Measurements from ENCODE around the gene PCED1A. TPM values are rescaled to one million over a fixed set of nuclear protein-coding genes. Genes with fewer than 3 reads are reported as not detected.

PCED1A gene
- total RNA-seq, 2 experiments from 2014 or later = 29.4 to 35.3 TPM

DNA sequence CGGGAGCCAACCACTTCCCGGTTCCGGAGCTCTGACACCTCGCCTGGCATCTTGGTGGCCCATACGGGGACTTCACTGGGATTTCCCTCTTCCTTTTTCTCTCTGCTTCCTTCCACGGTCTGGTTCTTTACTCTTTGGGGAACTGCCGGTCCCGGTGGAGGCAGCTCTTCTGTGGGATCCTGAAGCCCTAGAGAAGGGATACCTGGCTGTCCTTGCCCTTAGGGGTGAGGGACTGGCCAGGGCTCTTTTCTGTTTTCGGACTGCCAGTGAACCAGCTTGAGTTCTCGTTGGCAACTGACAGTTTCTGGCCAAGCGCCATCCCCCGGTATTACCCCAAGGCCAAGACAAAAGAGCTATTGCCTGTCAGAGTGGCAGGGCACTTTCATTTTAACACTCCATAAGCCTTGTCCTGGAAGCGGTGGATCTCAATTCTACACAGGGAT is 39.1 kb downstream of the PCED1A start:
- Mint-ChIP-seq H3K9me3 (ENCODE audit: low read depth) (no peaks in the 10 kb centered on the region), H3K4me1 (peaks cover 22% of the 10 kb centered on the region), H3K4me3 (peak overlapping the region; percentile 67), H3K36me3 (ENCODE audit: low read depth) (peaks cover 4% of the 10 kb centered on the region), H3K27me3 (peaks cover 60% of the 10 kb centered on the region), H3K27ac (peak overlapping the region; percentile 45)
- DNase-seq = no peak
- no peak for ATAC-seq
- ChIA-PET CTCF (interaction anchor here (1.0 to 1.6 kb wide), 2 partner anchors 9 to 20 kb away, joined by 3 to 6 read pairs; no protein-coding TSS in a partner anchor), POLR2A (interaction anchor here (0.6 kb wide), 2 partner anchors 112 to 247 kb away, joined by 3 read pairs; no protein-coding TSS in a partner anchor)
- intact Hi-C loops (cut with DNase I, micrococcal nuclease) = no loop called here

DNA sequence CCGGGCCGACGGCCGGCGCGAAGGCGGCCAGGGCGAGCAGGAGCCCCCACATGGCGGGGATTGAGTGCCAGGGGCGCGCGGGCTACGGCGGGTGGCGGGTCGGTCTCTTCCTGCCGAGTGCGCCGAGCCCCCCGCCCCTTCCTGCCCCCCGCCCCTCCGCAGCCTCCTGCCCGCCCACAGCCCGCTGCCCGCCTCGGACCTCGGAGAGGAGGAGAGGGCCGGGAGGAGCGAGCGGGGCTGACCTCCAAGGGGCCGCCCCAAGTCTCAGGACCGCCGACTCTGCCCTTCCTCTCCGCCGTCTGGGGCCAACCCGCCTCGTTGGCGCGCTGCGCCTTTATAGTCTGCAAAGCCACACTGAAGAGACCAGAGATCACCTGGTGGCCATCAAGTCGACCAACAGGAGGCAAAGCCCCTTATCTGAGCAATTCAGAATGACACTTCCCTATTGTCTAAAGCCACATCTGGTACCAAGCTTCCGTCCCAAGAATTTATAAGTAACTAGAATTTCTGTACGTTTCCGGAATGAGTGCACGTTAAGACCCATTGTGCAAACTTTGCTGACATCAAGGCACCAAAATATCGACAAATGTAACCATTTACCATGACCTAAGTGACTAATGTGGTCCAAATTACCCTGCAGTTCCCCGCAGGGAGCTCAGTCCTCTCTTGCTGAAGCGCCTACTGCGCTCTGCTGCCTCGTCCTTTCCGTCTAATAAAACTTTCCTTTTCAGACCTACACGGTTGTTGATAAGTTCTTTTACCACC is 39.8 kb downstream of the PCED1A start, which contains the start of gene CPXM1:
Gene CPXM1 (minus strand): TSS at position 107 of the 765 bp plus-strand sequence. CDS start 55 bp downstream, at position 52.
- Mint-ChIP-seq H3K27ac (peak within 1 kb of the TSS; percentile 89), H3K4me3 (peak within 1 kb of the TSS; percentile 86), H3K27me3 (peaks cover 57% of the 10 kb centered on the region), H3K36me3 (ENCODE audit: low read depth) (peaks cover 4% of the 10 kb centered on the region), H3K4me1 (peaks cover 22% of the 10 kb centered on the region), H3K9me3 (ENCODE audit: low read depth) (no peaks in the 10 kb centered on the region)
- ChIA-PET CTCF (interaction anchor here (1.0 to 1.6 kb wide), 2 partner anchors 9 to 21 kb away, joined by 3 to 6 read pairs; no protein-coding TSS in a partner anchor), POLR2A (interaction anchor here (0.6 kb wide), 1 partner anchor 112 kb away, joined by 3 read pairs; no protein-coding TSS in a partner anchor)
- intact Hi-C loops (cut with DNase I, micrococcal nuclease) = no loop called here
- ATAC-seq (peak; percentile 42), DNase-seq (peak; percentile 44)

DNA sequence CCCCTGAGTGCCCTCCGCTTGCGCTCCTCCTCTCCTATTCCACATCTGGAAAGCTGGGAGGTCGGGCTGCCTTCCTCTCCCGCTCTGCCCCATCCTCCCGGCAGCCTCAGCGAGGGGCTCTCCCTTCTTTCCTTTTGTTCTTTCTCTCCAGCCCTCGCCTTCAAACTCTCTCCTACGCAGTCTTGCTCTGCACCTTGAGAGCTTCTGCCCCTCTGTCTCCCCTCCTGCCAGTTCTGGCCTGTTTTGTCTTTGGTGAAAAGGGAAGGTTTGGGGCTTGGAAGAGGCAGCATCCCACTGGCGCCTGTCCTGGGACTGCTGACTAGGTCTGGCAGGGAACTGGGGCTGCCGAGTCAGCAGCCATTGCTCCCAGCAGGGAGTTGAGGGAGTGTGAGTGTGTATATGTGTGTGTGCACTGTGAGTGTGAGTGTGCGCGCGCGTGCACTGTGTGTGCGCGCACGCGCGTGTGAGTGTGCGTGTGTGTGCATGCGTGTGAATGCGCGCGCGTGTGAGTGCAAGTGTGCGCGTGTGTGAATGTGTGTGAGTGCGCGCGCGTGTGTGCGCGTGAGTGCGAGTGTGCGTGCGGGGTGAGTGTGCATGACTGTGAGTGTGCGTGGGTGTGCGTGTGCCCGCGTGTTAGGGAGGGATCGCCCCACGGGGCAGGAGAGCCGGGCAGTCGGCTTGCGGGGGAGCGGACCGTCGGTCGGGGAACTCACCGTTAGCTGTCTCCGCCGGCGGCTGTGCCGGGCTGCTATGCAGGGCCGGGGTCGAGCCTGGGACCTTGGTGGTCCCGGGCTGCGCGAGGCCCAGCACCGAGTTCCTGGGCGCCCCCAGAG is 40.6 kb downstream of the PCED1A start:
- Mint-ChIP-seq H3K4me3 (peak overlapping the region; percentile 86), H3K36me3 (ENCODE audit: low read depth) (peaks cover 4% of the 10 kb centered on the region), H3K9me3 (ENCODE audit: low read depth) (no peaks in the 10 kb centered on the region), H3K27ac (peak overlapping the region; percentile 89), H3K4me1 (peaks cover 22% of the 10 kb centered on the region), H3K27me3 (peaks cover 52% of the 10 kb centered on the region)
- intact Hi-C loops (cut with DNase I, micrococcal nuclease) = loop anchor here in 1 of 2 experiments (1.0 kb wide), 1 partner anchor 50 kb away; no protein-coding TSS in a partner anchor
- POLR2A ChIA-PET = no interaction called here
- CTCF ChIA-PET = no interaction called here
- peak; percentile 60 for ATAC-seq
- peak; percentile 38 for DNase-seq

GRCh38 chr20:2799271-2799670 is 41.2 kb downstream of the PCED1A start:
- Mint-ChIP-seq H3K9me3 (ENCODE audit: low read depth) (no peaks in the 10 kb centered on the region), H3K27ac (peak overlapping the region; percentile 89), H3K4me1 (peaks cover 22% of the 10 kb centered on the region), H3K36me3 (ENCODE audit: low read depth) (peaks cover 4% of the 10 kb centered on the region), H3K27me3 (peaks cover 51% of the 10 kb centered on the region), H3K4me3 (peak overlapping the region; percentile 86)
- CTCF ChIA-PET = no interaction called here
- ATAC-seq = peak; percentile 26
- DNase-seq = no peak
- intact Hi-C loops (cut with DNase I, micrococcal nuclease) = loop anchor here in 1 of 2 experiments (1.0 kb wide), 1 partner anchor 49 kb away; no protein-coding TSS in a partner anchor
- POLR2A ChIA-PET = no interaction called here

DNA sequence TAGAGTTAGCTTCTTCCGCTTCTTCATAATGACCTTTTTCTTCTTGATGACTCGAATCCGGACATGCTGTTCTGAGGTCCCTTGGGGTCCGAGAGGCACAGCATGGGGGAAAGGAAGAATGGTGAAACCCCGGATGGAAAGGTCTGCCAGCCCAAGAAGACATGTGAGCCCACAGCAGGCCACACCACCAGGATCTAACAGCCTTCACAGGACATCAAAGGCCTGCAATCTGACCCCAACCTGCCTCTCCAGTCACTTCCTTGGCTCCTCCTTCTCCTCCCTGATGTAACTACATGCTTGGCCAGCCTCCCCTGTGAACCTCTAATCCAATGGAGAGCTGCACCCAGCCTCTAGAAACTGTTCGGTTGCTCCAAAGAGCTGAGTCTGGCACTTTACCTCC is 41.6 kb downstream of the PCED1A start:
- intact Hi-C loops (cut with DNase I, micrococcal nuclease) = loop anchor here in 1 of 2 experiments (1.0 kb wide), 1 partner anchor 49 kb away; no protein-coding TSS in a partner anchor
- Mint-ChIP-seq H3K4me1 (peaks cover 22% of the 10 kb centered on the region), H3K4me3 (peak overlapping the region; percentile 86), H3K36me3 (ENCODE audit: low read depth) (peaks cover 4% of the 10 kb centered on the region), H3K27ac (no peak overlapping the region), H3K9me3 (ENCODE audit: low read depth) (no peaks in the 10 kb centered on the region), H3K27me3 (peaks cover 47% of the 10 kb centered on the region)
- ATAC-seq (peak; percentile 51), DNase-seq (peak; percentile 23)
- ChIA-PET POLR2A (no interaction called here), CTCF (no interaction called here)

GRCh38 chr20:2798095-2798805 is 42.2 kb downstream of the PCED1A start:
- POLR2A ChIA-PET = no interaction called here
- no peak overlapping the region for H3K27ac Mint-ChIP-seq
- H3K4me3 Mint-ChIP-seq = no peak overlapping the region
- no peaks in the 10 kb centered on the region for H3K9me3 Mint-ChIP-seq (ENCODE audit: low read depth)
- intact Hi-C loops (cut with DNase I, micrococcal nuclease) = no loop called here
- CTCF ChIA-PET = no interaction called here
- ATAC-seq (no peak), DNase-seq (no peak)
- peaks cover 4% of the 10 kb centered on the region for H3K36me3 Mint-ChIP-seq (ENCODE audit: low read depth)
- H3K4me1 Mint-ChIP-seq = peaks cover 22% of the 10 kb centered on the region
- peaks cover 47% of the 10 kb centered on the region for H3K27me3 Mint-ChIP-seq

GRCh38 chr20:2797136-2797983 is 43.1 kb downstream of the PCED1A start:
- POLR2A ChIA-PET = no interaction called here
- H3K4me1 Mint-ChIP-seq = peaks cover 22% of the 10 kb centered on the region
- no peak overlapping the region for H3K4me3 Mint-ChIP-seq
- H3K27me3 Mint-ChIP-seq = peaks cover 43% of the 10 kb centered on the region
- peaks cover 4% of the 10 kb centered on the region for H3K36me3 Mint-ChIP-seq (ENCODE audit: low read depth)
- no peak overlapping the region for H3K27ac Mint-ChIP-seq
- DNase-seq = no peak
- intact Hi-C loops (cut with DNase I, micrococcal nuclease) = no loop called here
- H3K9me3 Mint-ChIP-seq (ENCODE audit: low read depth) = no peaks in the 10 kb centered on the region
- no peak for ATAC-seq
- CTCF ChIA-PET = interaction anchor here (0.5 to 0.8 kb wide), 3 partner anchors 70 to 216 kb away, joined by 3 to 5 read pairs (median 4); no protein-coding TSS in a partner anchor

DNA sequence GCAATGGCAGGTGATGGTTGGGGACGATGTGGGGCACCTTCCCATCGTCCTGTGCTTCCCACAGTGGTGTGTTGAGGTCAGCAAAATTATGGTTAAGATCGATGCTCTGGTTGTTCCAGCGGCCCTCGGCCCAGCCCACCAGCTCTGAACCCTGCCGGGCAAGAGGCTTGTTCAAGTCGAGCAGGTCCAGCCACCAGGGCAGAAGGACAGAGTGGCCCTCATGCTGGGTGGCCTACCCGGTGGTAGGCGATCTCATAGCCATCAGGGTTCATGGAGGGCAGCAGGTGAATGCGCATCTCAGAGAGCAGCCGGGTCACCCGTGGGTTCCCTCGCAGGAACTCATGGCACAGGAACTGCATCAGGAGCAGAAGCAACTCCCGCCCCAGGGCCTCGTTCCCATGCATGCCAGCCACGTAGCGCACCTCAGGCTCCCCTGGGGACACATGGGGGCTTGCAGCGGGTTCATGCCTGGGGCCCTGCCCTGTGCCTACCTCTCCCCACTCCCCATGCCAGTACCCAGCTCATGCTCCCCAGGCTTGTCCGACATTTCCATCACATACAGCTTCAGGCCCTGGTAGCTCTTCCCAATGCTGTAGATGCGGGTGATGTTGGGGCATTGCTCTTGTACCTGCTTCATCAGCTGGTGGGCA is 44.3 kb downstream of the PCED1A start:
- CTCF ChIA-PET = interaction anchor here (0.6 kb wide), 1 partner anchor 415 kb away, joined by 3 read pairs; no protein-coding TSS in a partner anchor
- no peak for ATAC-seq
- no peaks in the 10 kb centered on the region for H3K9me3 Mint-ChIP-seq (ENCODE audit: low read depth)

GRCh38 chr20:2795451-2795850 is 45.0 kb downstream of the PCED1A start:
- H3K27me3 Mint-ChIP-seq = peaks cover 33% of the 10 kb centered on the region
- CTCF ChIA-PET = interaction anchor here (0.5 to 1.4 kb wide), 2 partner anchors 206 to 270 kb away, joined by 3 read pairs; no protein-coding TSS in a partner anchor
- intact Hi-C loops (cut with DNase I, micrococcal nuclease) = no loop called here
- H3K4me1 Mint-ChIP-seq = peaks cover 13% of the 10 kb centered on the region
- H3K36me3 Mint-ChIP-seq (ENCODE audit: low read depth) = peaks cover 4% of the 10 kb centered on the region
- no peak overlapping the region for H3K27ac Mint-ChIP-seq
- no peak for ATAC-seq
- POLR2A ChIA-PET = no interaction called here
- no peak overlapping the region for H3K4me3 Mint-ChIP-seq
- H3K9me3 Mint-ChIP-seq (ENCODE audit: low read depth) = no peaks in the 10 kb centered on the region
- no peak for DNase-seq

More for the DNA sequence above, 44.3 kb downstream of the PCED1A start:
- no peak for DNase-seq
- POLR2A ChIA-PET = no interaction called here
- H3K27ac Mint-ChIP-seq = no peak overlapping the region
- intact Hi-C loops (cut with DNase I, micrococcal nuclease) = no loop called here
- no peak overlapping the region for H3K4me3 Mint-ChIP-seq
- peaks cover 36% of the 10 kb centered on the region for H3K27me3 Mint-ChIP-seq
- H3K4me1 Mint-ChIP-seq = peaks cover 18% of the 10 kb centered on the region
- H3K36me3 Mint-ChIP-seq (ENCODE audit: low read depth) = peaks cover 4% of the 10 kb centered on the region
